GM12878 (cell line): ENCODE measurements around the gene MGST3. TPM values are rescaled to one million over a fixed set of nuclear protein-coding genes. Genes with fewer than 3 reads are reported as not detected.

Experiments
- ATAC-seq: fragments of 200-7000 bp; cut with Tn5 transposase; 3 replicates; pipeline ENCODE4 v1.9.1; 2020; ENCODE audit warnings: mild to moderate bottlenecking, moderate library complexity
- BruUV-seq: library from RNA; stranded (reverse); fragments of 400-500 nt; replicated peaks from 2 replicates; lab custom pipeline; 2021; lab: Mats Ljungman, UMichigan
- CTCF ChIA-PET: fragments of 300-600 bp; sonication (Branson Sonifier 250); formaldehyde crosslinking; extraction: SDS; loops from one replicate; lab custom pipeline; 2021; ENCODE audit warnings: inconsistent platforms; lab: Yijun Ruan, JAX
- POLR2A ChIA-PET: fragments of 350-600 bp; formaldehyde crosslinking; extraction: SDS; loops from one replicate; lab custom pipeline; 2021; ENCODE audit warnings: inconsistent platforms; lab: Charles Lee
- RAD21 ChIA-PET: fragments of 300-600 bp; sonication (Branson Sonifier 250); formaldehyde crosslinking; loops from one replicate; lab custom pipeline; 2023; ENCODE audit warnings: antibody characterized with exemption; ENCODE audit not compliant: unreplicated experiment; lab: Charles Lee
- SMC1A ChIA-PET: fragments of 300-600 bp; sonication (Branson Sonifier 250); formaldehyde crosslinking; loops from one replicate; lab custom pipeline; 2023; ENCODE audit not compliant: unreplicated experiment, uncharacterized antibody; lab: Charles Lee
- DNase-seq: peaks from one replicate; pipeline ENCODE4 v3.0.0-alpha.2; 2011; ENCODE audit warnings: low read depth, low spot score
- FAIRE-seq: peaks from 3 replicates; lab custom pipeline; 2011; peaks lifted over from hg19 to GRCh38; lab: Jason Lieb, UNC
- H2AFZ ChIP-seq: 2 replicates; pipeline ENCODE4 v1.6.0; 2011; ENCODE audit warnings: low read depth, low read length, control low read depth; ENCODE audit not compliant: control insufficient read depth
- H3K27ac ChIP-seq: 2 replicates; pipeline ENCODE4 v1.5.1; 2011; ENCODE audit warnings: control low read depth; ENCODE audit not compliant: control insufficient read depth, insufficient read depth
- H3K27me3 ChIP-seq, 2 experiments: replicated peaks in 1 of 2; 2 replicates each; pipeline versions ENCODE4 v1.6.0 to v1.6.1; 2011; ENCODE audit warnings: low read length in 1 of 2; ENCODE audit not compliant: control insufficient read depth in 2 of 2, insufficient read depth in 2 of 2
- H3K36me3 ChIP-seq, 2 experiments: 2 replicates each; pipeline ENCODE4 v1.5.1; 2011; ENCODE audit warnings: low read length in 1 of 2; ENCODE audit not compliant: control insufficient read depth in 2 of 2, insufficient read depth in 2 of 2
- H3K4me1 ChIP-seq: 2 replicates; pipeline ENCODE4 v1.6.1; 2011; ENCODE audit warnings: mild to moderate bottlenecking, low read length, moderate library complexity, mixed read lengths; ENCODE audit not compliant: control insufficient read depth, insufficient read depth
- H3K4me2 ChIP-seq: 2 replicates; pipeline ENCODE4 v1.6.0; 2011; ENCODE audit warnings: control low read depth; ENCODE audit not compliant: control insufficient read depth, insufficient read depth
- H3K4me3 ChIP-seq: fragments of 200-600 bp; sonication (generic); 2 replicates; pipeline ENCODE4 v1.5.1; 2016
- H3K79me2 ChIP-seq: 2 replicates; pipeline ENCODE4 v1.6.0; 2011; ENCODE audit warnings: low read length; ENCODE audit not compliant: control insufficient read depth, insufficient read depth
- H3K9ac ChIP-seq: 2 replicates; pipeline ENCODE4 v1.8.0; 2011; ENCODE audit warnings: low read length, control low read depth, mixed read lengths; ENCODE audit not compliant: control insufficient read depth, insufficient read depth
- H3K9me3 ChIP-seq: replicated peaks from 3 replicates; pipeline ENCODE4 v1.5.1; 2011; ENCODE audit warnings: mild to moderate bottlenecking, low read length; ENCODE audit not compliant: control insufficient read depth, insufficient read depth
- H4K20me1 ChIP-seq: 2 replicates; pipeline ENCODE4 v1.6.0; 2011; ENCODE audit not compliant: control insufficient read depth, insufficient read depth
- RUNX3 ChIP-seq: IDR thresholded peaks from 2 replicates; pipeline ENCODE4 v1.6.1; 2012; ENCODE audit warnings: low read length, inconsistent platforms
- WGBS: methylation state at CpG from one replicate; pipeline ENCODE4 v1.1.6; 2016; ENCODE audit warnings: low lambda C conversion rate; ENCODE audit not compliant: insufficient replicate concordance, insufficient coverage; ENCODE audit errors: missing lambda C conversion rate; 5-methylcytosine and 5-hydroxymethylcytosine counted together
- in situ Hi-C: fragments of 300-500 bp; cut with MboI; formaldehyde crosslinking; loops from 9 replicates; pipeline ENCODE4 v1.14.3; 2018; ENCODE audit warnings: mixed read lengths
- intact Hi-C: fragments of 100-400 bp; cut with micrococcal nuclease; formaldehyde crosslinking; loops from one replicate; pipeline ENCODE4 v1.14.2; 2022; ENCODE audit not compliant: unreplicated experiment
- polyA plus RNA-seq, 11 experiments: library from polyadenylated mRNA; depleted of rRNA in 4 of 11; unstranded in 6 of 11; stranded (reverse) in 5 of 11; fragments of >200 nt; fragmentation: Nextera tagmentation in 4 of 11; fragmentation: Illumina TruSeq in 1 of 11; extraction: Ambion mirVana in 4 of 11; extraction: Trizol in 1 of 11; gene quantifications; 1 replicate in 1 of 11; 2 replicates in 10 of 11; pipeline versions ENCODE4 v1.2.1 to v1.2.3, GENCODE V29; 2011 to 2016; ENCODE audit warnings: inconsistent platforms in 2 of 11, missing spikeins in 2 of 11, low read depth in 1 of 11
- total RNA-seq, 4 experiments: library from RNA; depleted of rRNA in 3 of 4; stranded (reverse); fragments of >200 nt in 3 of 4; fragmentation: Illumina TruSeq in 1 of 4; extraction: Trizol in 1 of 4; gene quantifications; 2 replicates each; pipeline versions ENCODE4 v1.2.1 to v1.2.3, GENCODE V29; 2013 to 2021
- TF ChIP-seq, protein P1 (sequence below): fragments of 450-650 bp; IDR thresholded peaks from 2 replicates; pipeline ENCODE4 v1.6.1; 2017; ENCODE audit warnings: mild to moderate bottlenecking, moderate library complexity

Gene MGST3
- total and polyA plus RNA-seq, 10 of the 15 experiments (the other 5 are each of a cell fraction or from before 2014, with no cell fraction given): 37.3 to 145 (median 68.8) TPM

DNA sequence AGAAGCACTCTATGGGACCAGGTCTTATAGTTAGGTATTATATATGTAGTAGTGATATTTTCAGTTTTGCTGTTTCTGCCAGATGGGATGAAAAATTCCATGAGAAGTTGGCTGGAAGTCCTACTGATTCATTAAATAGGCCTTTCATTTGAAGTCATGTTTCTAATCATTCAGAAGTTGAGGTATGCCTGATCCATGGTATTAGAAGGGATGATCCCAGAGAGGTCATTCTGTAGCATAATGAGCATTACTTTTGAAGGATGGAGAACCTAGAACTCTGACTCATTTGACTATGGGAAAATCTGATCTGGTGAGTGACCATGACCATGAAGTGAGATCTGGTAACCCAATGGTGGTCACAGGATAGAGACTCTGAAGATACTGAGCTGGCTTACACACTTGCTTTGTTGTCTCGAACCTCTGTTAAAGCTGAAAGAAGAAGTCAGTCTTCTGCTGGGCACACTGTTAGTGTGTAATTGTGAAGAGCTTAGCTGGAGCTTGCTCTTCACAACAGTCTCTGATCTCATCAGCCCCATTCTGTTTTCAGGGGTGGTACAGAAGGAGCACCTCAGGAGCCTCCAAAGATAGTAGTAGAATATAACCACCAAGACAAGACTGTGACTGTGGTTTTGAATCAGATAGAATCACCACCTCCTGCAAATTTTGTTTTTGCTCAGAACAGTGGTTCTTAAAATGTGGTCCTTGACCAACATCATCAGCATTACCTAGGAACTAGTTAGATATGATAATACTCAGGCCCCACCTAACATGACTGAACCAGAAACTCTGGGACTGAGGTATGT, 9.0 kb downstream of the MGST3 start:
- SMC1A ChIA-PET: interaction anchor here (1.1 to 1.2 kb wide), 2 partner anchors 39 to 41 kb away, joined by 4 read pairs; no protein-coding TSS in a partner anchor

More for the DNA sequence above, 9.0 kb downstream of the MGST3 start:
- no peak for DNase-seq
- Histone ChIP-seq H3K79me2 (no peaks in the 10 kb centered on the region; the same call in 1 of the 2 replicates), H3K27me3 (no peaks in the 10 kb centered on the region), H3K4me2 (no peak overlapping the region), H3K36me3 (no peaks in the 10 kb centered on the region), H3K9ac (no peak overlapping the region), H2AFZ (no peak overlapping the region), H3K4me3 (0 out of 2 replicates have a peak overlapping the region, but pooled peaks have one; percentile 5), H3K4me1 (peaks cover 27% of the 10 kb centered on the region), H3K9me3 (no peaks in the 10 kb centered on the region), H3K27ac (no peak overlapping the region), H4K20me1 (no peaks in the 10 kb centered on the region)
- 52% methylated on average over 1 of the region's 1 CpG for WGBS
- CTCF ChIA-PET: interaction anchor here (1.4 to 1.5 kb wide), 2 partner anchors 38 to 47 kb away, joined by 3 to 4 read pairs; no protein-coding TSS in a partner anchor
- POLR2A ChIA-PET: no interaction called here
- BruUV-seq: no TSS peak
- peak; percentile 13 for ATAC-seq
- peak; percentile 49 for TF ChIP-seq RUNX3
- TF ChIP-seq, protein P1, sequence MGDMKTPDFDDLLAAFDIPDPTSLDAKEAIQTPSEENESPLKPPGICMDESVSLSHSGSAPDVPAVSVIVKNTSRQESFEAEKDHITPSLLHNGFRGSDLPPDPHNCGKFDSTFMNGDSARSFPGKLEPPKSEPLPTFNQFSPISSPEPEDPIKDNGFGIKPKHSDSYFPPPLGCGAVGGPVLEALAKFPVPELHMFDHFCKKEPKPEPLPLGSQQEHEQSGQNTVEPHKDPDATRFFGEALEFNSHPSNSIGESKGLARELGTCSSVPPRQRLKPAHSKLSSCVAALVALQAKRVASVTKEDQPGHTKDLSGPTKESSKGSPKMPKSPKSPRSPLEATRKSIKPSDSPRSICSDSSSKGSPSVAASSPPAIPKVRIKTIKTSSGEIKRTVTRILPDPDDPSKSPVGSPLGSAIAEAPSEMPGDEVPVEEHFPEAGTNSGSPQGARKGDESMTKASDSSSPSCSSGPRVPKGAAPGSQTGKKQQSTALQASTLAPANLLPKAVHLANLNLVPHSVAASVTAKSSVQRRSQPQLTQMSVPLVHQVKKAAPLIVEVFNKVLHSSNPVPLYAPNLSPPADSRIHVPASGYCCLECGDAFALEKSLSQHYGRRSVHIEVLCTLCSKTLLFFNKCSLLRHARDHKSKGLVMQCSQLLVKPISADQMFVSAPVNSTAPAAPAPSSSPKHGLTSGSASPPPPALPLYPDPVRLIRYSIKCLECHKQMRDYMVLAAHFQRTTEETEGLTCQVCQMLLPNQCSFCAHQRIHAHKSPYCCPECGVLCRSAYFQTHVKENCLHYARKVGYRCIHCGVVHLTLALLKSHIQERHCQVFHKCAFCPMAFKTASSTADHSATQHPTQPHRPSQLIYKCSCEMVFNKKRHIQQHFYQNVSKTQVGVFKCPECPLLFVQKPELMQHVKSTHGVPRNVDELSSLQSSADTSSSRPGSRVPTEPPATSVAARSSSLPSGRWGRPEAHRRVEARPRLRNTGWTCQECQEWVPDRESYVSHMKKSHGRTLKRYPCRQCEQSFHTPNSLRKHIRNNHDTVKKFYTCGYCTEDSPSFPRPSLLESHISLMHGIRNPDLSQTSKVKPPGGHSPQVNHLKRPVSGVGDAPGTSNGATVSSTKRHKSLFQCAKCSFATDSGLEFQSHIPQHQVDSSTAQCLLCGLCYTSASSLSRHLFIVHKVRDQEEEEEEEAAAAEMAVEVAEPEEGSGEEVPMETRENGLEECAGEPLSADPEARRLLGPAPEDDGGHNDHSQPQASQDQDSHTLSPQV: no peak
- in situ Hi-C loops: no loop called here
- RAD21 ChIA-PET: no interaction called here
- no peak for FAIRE-seq
- intact Hi-C loops: no loop called here
